ENCODE results near the gene HID1.
"Not testable (repeated sequence)": the region's sequence is repeated elsewhere in the genome, so short reads cannot be mapped to it uniquely, and the experiment has no call there.

HID1 gene, protein sequence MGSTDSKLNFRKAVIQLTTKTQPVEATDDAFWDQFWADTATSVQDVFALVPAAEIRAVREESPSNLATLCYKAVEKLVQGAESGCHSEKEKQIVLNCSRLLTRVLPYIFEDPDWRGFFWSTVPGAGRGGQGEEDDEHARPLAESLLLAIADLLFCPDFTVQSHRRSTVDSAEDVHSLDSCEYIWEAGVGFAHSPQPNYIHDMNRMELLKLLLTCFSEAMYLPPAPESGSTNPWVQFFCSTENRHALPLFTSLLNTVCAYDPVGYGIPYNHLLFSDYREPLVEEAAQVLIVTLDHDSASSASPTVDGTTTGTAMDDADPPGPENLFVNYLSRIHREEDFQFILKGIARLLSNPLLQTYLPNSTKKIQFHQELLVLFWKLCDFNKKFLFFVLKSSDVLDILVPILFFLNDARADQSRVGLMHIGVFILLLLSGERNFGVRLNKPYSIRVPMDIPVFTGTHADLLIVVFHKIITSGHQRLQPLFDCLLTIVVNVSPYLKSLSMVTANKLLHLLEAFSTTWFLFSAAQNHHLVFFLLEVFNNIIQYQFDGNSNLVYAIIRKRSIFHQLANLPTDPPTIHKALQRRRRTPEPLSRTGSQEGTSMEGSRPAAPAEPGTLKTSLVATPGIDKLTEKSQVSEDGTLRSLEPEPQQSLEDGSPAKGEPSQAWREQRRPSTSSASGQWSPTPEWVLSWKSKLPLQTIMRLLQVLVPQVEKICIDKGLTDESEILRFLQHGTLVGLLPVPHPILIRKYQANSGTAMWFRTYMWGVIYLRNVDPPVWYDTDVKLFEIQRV

DNA sequence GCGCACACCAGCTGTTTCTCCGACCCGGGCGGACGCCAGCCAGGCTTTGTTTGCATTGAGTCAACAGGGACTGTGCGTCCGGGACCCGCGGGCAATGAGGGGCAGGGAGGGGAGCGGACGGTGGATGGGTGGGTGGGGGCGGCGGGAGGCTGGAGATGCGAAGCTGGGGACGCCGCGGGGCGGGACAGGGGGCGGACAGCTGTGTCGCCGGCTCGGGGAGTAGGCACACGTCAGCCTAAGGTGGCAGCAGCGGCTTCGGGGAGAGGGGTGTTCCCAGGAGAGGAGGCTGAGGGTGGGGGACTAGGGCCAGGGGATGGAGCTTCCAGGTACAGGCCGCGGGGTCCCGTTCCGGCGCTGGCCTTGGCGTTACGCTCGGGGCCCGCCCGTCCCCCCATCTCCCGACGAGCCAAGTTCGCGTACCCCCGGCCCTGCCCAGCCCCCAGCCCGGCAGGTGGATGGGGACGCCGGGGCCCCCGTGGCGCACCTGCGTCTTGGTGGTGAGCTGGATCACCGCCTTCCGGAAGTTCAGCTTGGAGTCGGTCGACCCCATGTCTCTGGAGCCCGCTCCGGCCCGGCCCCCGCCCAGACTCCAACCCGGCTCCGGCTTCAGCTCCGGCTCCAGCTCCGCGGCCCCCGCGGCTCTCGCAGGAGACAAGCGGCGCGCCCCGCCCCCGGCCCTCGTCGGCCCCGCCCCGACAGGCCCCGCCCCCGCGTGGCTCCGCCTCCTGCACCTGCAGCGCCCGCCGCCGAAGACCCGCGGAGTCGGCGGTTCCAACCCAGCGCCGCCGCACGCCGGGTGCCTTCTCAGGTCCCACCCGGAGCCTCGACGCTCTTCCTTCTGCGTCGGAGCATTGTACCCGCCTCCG lies at the start of gene HID1:
TSS of gene HID1 (minus strand) at position 653 of the 866 bp plus-strand sequence. CDS start at position 550, 103 bp downstream.
- peak; percentile 76 to 87 for DNase-seq

DNA sequence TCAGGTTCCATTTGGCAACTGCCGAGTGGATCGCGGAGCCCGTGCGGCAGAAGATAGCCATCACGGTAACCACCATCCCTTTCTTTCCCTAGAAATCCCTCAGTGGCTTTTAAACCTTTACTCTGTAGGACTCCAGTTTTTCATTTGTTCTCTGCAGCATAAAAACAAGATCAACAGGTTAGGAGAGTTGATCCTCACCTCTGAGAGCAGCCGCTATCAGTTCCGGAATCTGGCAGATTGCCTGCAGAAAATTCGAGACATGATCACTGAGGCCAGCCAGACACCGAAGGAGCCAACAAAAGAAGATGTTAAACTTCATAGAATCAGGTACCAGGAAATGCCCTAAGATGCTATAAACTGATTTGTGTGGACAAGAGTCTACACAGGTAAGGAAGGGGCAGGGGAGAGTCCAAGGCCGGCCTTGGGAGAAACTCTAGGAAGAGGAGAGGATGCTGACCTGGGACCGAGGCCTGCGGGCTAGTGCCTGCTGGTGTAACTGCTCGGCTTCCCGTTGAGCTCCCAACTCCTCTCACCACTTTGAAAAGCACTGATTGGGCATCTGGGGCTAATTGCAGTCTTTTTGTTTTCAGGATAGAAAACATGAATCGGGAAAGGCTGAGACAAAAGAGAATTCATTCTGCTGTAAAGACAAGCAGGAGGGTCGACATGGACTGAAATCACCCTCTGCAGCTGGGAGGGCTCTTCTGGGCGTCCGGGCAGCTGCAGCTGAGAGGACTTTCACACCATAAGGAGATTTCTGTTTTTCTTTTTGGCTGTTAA lies 48.0 kb upstream of the HID1 start:
- no peak for DNase-seq

DNA sequence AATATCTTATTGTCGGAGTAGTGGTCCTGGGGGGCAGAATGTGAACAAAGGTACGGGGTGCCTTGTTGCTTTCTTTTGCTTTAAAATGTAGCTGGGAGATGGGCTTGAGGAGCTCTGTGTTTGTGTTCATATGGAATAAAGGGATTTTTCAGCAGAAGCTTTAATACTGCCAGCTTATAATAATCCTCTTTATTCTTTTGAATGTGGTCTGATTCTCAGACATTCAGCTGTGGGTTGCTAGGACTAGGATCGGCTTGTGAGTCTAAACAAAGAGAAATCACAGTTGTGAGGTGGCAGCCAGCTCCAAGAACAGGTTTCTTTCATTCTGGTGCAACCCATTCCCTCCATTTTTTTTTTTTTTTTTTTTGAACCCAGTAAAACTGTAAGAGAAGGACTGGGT lies 47.2 kb upstream of the HID1 start:
- no peak for DNase-seq

DNA sequence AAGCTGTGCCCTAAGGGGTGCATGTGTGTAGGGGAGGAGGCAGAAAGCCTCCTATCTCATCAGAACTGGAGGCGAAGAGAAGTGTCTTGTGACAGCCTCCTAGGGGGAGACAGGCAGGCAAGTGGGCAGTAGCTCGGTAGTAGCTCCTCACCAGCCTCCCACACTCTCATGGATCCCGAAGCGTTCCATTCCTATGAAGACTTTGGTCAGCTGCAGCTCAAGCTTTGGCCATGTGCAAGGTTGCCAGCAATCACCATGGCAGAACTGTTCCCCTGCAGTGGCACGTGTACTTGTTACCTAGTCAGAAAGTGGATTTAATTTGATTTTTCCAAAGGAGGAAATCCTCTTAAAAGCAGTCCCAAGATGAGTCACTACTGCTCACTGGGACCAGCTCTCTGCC lies 46.6 kb upstream of the HID1 start:
- no peak for DNase-seq

DNA sequence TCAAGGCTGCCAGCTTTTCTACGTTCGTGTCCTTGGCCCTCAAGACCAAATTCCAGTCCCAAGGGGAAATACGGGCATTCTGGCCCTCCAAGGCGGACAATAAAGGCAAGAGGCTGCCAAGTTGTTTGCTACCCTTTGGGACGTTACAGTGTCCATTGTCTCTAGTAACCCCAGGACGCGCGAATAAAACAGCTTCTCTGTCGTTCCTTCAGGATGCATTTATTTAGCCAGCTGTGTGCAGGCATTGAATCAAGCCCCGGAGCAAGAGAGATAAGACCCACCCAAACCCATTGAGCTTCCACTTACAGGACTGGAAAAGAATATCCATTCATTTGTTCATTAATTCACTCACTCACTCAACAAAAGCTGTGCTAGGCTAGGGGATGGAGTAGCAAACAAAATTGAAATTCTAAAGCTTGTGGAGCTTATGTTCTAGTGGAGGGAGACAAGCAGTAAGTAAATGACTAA lies 40.6 kb upstream of the HID1 start:
- no peak for DNase-seq

DNA sequence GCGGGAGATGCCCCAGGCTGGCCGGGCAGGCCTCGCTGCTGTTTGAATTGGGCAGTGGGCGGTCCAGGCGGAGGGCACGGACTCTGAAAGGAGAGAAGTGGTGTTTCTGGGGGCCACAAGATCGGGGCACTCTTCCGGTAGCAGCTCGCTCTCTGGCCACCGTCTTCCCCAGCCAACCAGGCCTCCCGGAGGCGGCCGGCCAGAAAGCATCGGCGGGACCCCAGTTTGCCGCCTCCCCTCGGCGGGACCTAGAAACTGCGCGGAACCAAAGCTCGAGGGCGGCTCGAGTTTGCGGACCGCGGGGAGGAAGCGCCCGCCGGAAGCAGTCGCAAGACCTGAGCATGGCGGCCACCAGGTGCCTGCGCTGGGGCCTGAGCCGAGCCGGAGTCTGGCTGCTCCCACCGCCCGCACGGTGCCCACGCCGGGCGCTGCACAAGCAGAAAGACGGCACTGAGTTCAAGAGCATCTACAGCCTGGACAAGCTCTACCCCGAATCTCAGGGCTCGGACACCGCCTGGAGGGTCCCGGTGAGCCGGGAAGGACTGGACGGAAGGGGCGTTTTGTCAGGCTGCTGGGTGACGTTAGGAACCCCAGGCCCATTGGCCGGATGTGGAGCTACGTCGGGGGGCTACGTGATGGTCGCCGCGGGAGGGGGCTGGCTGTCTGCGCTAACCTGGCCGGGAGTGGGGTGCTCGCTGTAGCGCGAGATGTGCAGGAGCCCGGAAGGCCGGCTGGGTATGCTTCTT lies 40.0 kb upstream of the HID1 start, which contains the start of gene MRPL58:
TSS of gene MRPL58 (plus strand) at position 325 of the 746 bp plus-strand sequence. CDS start at position 342, 17 bp downstream.
- peak; percentile 78 to 85 for DNase-seq

DNA sequence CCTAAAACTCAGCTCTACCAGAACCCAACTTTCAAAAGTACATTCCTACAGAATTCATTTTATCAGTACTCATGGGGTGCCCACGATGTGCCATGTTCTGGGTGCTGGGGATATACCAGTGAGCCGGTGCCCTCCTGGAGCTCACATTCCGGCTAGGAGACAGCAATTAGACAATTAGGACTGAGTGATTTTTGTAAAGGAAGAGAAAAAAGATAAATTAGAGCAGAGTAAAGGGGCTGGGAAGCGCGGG lies 39.5 kb upstream of the HID1 start:
- DNase-seq: peak in 1 of 2 donors; percentile 3

DNA sequence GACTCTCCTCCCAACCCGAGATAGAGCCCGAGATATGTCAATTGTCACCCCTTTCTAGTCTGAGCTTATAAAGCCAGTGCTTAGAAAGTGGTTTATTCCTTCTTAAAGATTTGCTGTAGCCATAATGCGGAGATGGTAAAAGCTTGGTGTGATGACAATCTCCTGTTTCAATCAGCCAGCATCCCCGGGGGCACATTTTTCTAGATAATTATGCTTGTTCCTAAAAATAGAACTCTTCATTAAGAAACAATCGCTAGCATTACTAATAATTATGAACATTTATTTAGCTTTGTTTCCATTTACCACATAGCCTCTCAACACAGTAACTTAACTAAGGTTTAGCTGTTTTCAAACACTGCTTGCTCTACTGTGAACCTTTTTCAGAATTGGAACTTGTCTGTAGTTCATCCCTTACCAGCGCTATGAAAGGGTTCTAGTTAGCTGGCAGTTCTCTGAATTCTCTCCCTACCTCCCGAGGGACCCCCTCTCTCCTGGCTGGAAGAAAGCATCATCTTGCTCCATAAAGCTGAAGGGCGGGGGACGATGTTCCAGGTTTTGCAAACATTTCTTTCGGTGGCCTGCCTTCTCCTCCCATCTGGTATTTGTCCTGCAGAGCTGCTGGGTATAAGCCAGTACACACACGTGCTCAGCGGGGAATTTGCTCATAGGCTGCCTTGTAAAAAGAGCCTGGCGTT lies 39.0 kb upstream of the HID1 start:
- DNase-seq: no peak

DNA sequence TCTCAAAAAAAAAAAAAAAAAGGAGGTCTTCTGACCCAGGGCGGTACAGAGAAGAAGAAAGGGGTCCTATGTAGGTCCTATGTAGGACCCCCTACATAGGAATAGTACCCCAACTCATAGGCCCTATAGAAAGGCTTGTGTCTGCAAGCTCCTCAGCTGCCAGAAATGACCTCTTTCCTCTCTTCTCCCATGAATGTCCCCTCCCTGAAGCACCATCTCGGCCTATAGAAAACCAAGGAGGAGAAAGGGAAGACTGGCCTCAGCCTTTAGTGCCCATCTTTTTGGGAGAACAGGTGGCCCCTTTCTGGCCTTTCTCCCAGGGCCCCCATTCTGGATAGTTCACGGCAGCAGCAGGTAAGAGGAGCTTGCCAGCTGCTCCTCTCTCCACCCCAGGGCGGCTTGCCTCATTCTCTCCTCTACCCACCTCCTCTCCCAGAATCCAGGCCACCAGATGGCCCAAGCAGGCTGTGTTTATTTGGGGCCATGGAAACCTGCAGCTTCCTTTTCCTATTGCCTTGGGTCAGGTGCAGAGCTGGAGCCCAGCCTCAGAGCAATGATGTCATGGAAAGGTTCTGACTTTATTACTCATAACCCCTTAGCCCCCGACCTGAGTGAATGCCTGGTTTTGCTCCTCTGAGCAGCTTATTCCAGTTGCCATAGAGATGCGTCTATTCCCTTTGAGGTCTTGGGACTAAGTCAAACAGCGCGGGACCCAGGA lies 38.3 kb upstream of the HID1 start:
- DNase-seq: no peak

DNA sequence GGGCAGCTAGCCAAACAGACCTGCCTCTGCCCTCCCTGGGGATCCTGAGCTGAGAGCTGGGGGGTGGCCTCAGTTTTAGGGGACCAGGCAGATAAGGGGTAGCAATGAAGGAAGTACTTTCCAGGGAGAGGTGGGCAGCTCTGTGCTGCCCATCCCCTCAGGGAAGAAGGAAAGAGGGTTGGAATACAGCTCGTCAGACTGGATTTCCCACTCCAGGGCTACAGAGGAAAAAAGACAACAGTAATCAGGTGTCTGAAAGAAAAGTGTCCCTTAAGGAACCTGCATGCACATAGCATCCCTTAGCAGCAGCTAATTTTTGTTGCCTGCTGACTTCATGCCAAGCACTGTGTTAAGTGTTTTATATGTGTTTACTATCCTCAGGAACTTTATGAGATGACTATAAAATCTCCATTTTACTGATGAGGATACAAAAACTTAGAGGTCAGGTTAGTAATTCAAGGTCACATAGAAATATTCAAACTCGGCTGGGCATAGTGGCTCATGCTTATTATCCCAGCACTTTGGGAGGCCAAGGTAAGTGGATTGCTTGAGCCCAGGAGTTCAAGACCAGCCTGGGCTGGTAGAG lies 36.7 kb upstream of the HID1 start:
- DNase-seq: no peak

DNA sequence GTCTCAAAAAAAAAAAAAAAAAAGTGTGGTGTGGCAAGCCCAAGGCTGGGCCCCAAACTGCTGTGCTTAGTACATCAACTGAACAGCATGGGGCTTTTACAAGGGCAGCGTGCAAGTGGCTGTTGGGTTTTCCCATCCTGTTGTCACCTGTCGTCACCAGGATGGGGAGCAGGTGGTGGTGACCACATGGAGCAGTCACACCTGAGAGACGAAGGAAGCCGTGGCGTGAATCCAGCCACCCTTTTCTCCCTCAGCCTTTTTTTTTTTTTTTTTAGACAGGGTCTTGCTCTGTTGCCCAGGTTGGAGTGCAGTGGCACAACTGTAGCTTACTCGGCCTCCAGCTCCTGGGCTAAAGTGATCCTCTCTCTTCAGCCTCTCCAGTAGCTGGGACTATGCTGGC lies 35.8 kb upstream of the HID1 start:
- DNase-seq: no peak

DNA sequence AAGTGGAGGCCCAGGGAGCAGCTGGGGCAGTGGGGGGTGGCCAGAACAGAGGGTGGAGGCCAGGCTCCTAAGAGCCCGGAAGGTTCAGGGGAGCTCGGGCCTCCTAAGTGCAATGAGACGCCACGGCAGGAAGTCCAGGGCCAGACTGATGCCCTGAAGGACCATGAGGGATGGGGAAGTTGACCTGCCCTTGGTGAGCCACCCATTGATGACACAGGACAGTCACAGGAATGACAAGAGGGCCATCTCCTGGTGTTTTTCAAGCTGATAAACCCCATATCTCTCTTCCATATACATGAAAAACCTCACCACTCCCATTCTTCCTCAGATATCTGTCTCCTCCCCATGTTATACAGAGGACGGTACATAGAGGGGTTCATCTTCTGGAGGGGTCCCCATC lies 34.1 kb upstream of the HID1 start:
- DNase-seq: no peak

DNA sequence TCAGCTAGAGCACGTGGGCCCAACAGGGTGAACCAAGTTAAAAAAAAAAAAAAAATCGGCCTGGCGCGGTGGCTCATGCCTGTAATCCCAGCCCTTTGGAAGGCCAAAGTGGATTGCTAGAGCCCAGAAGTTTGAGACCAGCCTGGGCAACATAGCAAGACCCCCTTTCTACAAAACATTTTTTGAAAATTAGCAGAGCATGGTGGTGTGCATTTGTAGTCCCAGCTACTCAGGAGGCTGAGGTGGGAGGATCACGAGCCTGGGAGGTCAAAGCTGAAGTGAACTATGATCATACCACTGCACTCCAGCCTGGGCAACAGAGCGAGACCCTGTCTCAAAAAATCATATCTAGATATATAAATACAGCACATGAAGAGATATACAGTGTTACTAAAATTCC lies 33.5 kb upstream of the HID1 start:
- not testable (repeated sequence) for DNase-seq

DNA sequence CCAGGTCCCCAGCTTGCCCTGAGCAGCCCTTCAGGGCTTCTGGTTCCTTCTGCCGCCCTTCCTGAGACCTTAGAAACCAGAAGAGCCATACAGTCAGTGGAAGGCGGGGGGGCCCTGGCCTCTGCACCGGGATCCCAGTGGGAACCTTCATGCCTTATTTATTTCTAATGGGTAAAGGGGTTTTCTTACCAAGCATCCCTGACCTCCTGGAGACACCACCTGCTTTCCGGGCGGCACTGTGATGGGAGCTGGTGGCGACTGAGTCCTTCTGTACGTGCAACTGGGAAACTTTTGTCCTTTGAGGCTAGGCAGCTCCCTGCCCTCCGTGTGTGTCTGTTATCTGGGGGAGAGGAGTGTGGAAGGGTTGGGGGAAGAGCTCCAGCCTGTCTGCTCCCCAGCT lies 32.7 kb upstream of the HID1 start:
- no peak for DNase-seq

DNA sequence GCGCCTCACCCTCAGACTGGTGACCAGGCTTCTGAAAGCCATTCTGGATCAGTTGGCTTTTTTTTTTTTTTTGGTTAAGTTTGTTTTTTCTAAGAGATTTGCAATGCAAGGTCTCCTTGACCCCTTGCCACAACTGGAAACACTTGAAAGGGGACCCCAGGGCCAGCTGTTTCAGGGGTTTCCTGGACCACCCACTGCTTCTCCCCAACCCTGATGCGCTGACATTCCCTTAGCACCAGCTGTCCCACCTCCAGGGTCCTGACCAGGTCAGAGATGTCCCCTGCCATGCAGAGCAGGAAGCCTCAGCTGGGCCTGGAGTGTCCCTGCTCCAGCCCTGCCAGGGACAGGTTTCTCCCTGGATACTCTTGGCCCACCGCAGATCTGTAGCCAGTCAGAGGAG lies 31.8 kb upstream of the HID1 start:
- DNase-seq: no peak

DNA sequence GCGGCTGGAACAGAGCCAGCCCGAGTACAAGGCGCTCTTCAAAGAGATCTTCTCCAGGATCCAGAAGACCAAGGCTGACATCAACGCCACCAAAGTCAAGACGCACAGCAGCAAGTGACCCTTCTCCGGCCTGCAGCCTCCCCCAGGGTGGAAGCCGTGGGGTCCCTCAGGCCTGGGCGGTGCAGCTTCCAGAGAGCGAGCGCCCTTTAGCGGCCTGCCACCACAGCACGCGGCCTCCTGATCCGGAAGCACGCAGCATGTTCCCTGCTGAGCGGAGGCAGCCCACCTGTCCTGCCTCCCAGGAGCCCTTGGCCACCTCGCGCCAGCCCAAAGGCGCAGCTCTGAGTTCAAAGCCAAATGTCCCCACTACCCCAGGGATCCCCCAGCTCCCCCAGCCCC lies 31.4 kb upstream of the HID1 start:
- DNase-seq: no peak

DNA sequence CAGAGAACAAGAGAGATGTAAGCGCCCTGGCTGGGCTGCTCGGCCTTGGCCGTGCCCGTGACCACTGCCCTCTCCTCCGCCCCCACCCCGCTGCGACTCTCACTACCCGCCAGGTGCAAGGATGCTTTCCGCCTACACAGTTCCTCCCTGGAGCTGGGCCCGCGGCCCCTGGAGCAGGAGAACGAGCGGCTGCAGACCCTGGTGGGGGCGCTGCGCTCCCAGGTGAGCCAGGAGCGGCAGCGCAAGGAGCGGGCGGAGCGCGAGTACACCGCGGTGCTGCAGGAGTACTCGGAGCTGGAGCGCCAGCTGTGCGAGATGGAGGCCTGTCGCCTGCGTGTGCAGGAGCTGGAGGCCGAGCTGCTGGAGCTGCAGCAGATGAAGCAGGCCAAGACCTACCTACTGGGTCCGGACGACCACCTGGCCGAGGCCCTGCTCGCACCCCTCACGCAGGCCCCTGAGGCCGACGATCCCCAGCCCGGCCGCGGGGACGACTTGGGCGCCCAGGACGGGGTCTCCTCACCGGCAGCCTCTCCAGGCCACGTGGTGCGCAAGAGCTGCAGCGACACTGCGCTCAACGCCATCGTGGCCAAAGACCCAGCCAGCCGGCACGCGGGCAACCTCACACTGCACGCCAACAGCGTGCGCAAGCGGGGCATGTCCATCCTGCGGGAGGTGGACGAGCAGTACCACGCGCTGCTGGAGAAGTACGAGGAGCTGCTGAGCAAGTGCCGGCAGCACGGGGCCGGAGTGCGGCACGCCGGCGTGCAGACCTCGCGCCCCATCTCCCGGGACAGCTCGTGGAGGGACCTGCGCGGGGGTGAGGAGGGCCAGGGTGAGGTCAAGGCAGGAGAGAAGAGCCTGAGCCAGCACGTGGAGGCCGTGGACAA lies 30.8 kb upstream of the HID1 start:
- no peak for DNase-seq

DNA sequence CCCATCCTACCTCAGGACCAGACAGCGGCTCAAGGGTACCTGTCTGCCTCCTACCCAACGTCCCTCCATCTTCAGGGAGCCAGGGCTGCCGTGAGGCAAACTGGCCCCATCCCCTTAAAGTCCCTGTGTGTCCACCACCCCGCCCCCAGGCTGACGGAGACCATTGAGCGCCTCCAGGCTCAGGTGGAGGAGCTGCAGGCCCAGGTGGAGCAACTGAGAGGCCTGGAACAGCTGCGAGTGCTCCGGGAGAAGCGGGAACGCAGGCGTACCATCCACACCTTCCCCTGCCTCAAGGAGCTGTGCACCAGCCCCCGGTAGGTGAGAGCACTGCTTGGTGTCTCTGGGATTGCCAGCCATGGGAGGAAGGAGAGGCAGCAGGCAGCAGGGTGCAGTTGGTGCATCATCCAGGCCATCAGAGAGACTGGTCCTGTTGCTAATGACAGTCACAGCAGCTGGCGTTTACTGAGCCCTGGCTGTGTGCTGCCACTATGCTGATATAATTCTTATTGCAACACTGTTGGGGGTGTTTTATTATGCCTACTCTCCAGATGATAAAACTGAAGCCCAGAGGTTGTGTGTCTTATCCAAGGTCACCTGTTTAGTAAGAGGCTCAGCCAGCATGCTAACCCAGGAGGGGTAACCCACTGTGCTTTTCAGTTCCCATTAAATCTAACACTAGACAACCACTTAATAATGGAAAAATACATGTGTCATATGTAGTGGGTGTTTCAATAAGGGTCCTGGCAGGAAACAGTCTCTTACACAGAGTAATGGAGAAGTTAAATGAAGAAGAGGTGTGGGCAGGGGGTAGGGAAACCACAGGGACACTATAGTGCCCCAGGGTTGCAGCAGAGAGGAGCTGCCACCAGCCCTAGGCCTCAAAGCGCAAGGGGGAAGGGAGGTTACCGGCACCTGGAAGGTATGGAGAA lies 29.6 kb upstream of the HID1 start:
- DNase-seq: no peak
